Uterus (tissue), 4 donors: ENCODE data around the gene SHB. TPM values are rescaled to one million over a fixed set of nuclear protein-coding genes. Genes with fewer than 3 reads are reported as not detected.

Experiments
- DNase-seq, 2 donors: peaks; one replicate each; pipeline ENCODE4 v3.0.0-alpha.2; 2019 to 2020
- H3K27ac ChIP-seq, 2 donors: fragments of 200-600 bp; sonication (generic); 1 replicate in 1 of 2; 2 replicates in 1 of 2; pipeline ENCODE4 v1.5.1; 2016 to 2018
- H3K27me3 ChIP-seq, 2 donors: fragments of 200-600 bp; sonication (generic); one replicate each; pipeline ENCODE4 v1.5.1; 2018 to 2019; ENCODE audit warnings: control low read depth in 1 of 2
- H3K36me3 ChIP-seq, 2 donors: fragments of 200-600 bp; sonication (generic); one replicate each; pipeline ENCODE4 v1.5.1; 2019; ENCODE audit warnings: control low read depth in 1 of 2
- H3K4me1 ChIP-seq, 2 donors: fragments of 200-600 bp; sonication (generic); one replicate each; pipeline ENCODE4 v1.5.1; 2018 to 2019; ENCODE audit warnings: control low read depth in 1 of 2
- H3K4me3 ChIP-seq, 2 donors: fragments of 200-600 bp; sonication (generic); 1 replicate in 1 of 2; 2 replicates in 1 of 2; pipeline ENCODE4 v1.5.1; 2018 to 2019; ENCODE audit warnings: mild to moderate bottlenecking in 1 of 2
- H3K9me3 ChIP-seq, 2 donors: fragments of 200-600 bp; sonication (generic); one replicate each; pipeline ENCODE4 v1.5.1; 2019; ENCODE audit warnings: control low read depth in 1 of 2
- CTCF ChIP-seq, 4 experiments: fragments of 200-600 bp in 2 of 4; fragments of 450-650 bp in 2 of 4; sonication (generic) in 2 of 4; IDR thresholded peaks; one replicate each; pipeline ENCODE4 v1.5.1; 2016 to 2019; ENCODE audit warnings: antibody characterized with exemption in 4 of 4, mild to moderate bottlenecking in 2 of 4, moderate library complexity in 1 of 4
- POLR2A ChIP-seq, 2 donors: fragments of 450-650 bp; IDR thresholded peaks; one replicate each; pipeline ENCODE4 v1.6.1; 2016; ENCODE audit warnings: antibody characterized with exemption in 2 of 2, mild to moderate bottlenecking in 1 of 2, moderate library complexity in 1 of 2
- intact Hi-C: fragments of 100-400 bp; cut with DNase I; formaldehyde crosslinking; loops from one replicate; pipeline ENCODE4 v1.15.1; 2023; ENCODE audit warnings: low total_unique reads
- total RNA-seq, 4 donors: library from RNA; depleted of rRNA in 3 of 4; stranded (reverse); fragments of >200 nt in 3 of 4; gene quantifications; one replicate each; pipeline versions ENCODE4 v1.1.0 to v1.2.4, GENCODE V29; 2014 to 2023
- donor health status: DM: yes; HTN: yes; CAD: no.

Gene SHB
- total RNA-seq, 4 donors from 2014 or later = 3.5 to 19.6 (median 7.3) TPM

- Histone ChIP-seq H3K27me3 (no peaks in the 10 kb centered on the region), H3K4me1 (no peaks in the 10 kb centered on the region), H3K36me3 (no peaks in the 10 kb centered on the region), H3K4me3 (no peak overlapping the region), H3K9me3 (no peaks in the 10 kb centered on the region), H3K27ac (no peak overlapping the region)
- TF ChIP-seq POLR2A (IDR thresholded peaks at IDR 0.05) (no peak), CTCF (IDR thresholded peaks at IDR 0.05) (no peak)
- intact Hi-C loops = loop anchor here (10.0 kb wide), 1 partner anchor 248 kb away; no protein-coding TSS in a partner anchor
- no peak for DNase-seq
Measured at GRCh38 chr9:38106488-38106887, 37.5 kb upstream of the SHB start.

GRCh38 chr9:38103340-38103739 lies 34.3 kb upstream of the SHB start:
- Histone ChIP-seq H3K36me3 (no peaks in the 10 kb centered on the region), H3K4me3 (no peak overlapping the region), H3K4me1 (no peaks in the 10 kb centered on the region), H3K9me3 (no peaks in the 10 kb centered on the region), H3K27ac (no peak overlapping the region), H3K27me3 (no peaks in the 10 kb centered on the region)
- TF ChIP-seq CTCF (IDR thresholded peaks at IDR 0.05) = no peak
- no peak for TF ChIP-seq POLR2A (IDR thresholded peaks at IDR 0.05)
- intact Hi-C loops = loop anchor here (10.0 kb wide), 1 partner anchor 251 kb away; no protein-coding TSS in a partner anchor
- no peak for DNase-seq

DNA sequence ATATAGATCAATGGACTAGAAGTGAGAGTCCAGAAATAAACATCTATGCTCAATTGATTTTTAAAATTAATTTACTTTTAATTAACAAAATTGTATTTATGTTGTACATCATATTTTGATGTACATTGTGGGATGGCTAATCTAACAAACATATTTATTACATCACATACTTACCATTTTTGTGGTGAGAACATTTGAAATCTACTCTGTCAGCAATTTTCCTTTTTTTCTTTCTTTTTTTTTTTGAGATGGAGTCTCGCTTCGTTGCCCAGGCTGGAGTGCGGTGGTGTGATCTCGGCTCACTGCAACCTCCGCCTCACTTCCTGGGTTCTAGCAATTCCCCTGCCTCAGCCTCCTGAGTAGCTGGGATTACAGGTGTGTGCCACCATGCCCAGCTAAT lies 32.4 kb upstream of the SHB start:
- no peaks in the 10 kb centered on the region for H3K27me3 ChIP-seq
- H3K27ac ChIP-seq = no peak overlapping the region
- no peaks in the 10 kb centered on the region for H3K36me3 ChIP-seq
- H3K9me3 ChIP-seq = no peaks in the 10 kb centered on the region
- intact Hi-C loops = loop anchor here (10.0 kb wide), 1 partner anchor 253 kb away; no protein-coding TSS in a partner anchor
- H3K4me3 ChIP-seq = no peak overlapping the region
- no peaks in the 10 kb centered on the region for H3K4me1 ChIP-seq
- DNase-seq = no peak
- TF ChIP-seq POLR2A (IDR thresholded peaks at IDR 0.05) (no peak), CTCF (IDR thresholded peaks at IDR 0.05) (no peak)

DNA sequence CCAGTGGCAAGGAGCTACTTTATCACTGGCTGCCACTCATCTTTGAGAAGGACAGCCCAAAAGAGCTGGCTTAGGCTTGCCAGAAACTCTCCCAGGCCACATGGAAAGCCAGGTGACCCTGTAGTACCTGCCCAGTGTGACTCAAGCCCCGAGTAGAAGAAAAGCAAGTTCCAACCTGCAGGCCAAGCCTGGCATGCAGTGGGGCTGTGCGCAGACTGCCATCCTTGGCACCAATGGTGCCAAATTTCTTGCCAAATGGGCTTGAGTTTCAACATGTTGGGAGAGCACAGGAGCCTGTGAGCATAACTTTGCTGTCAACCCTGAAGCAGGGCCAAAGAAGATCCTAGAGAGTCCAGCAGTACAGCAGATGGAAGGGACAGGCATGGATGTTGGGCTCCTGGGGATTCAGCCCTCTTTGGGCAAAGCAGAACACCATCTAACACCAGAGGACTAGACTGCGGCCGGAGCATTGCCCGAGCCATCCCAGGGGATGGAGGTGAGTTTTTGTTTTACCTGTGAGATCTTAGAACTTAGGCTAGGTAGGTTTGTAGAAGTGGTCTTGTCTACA lies 27.3 kb upstream of the SHB start:
- no peak for TF ChIP-seq POLR2A (IDR thresholded peaks at IDR 0.05)
- TF ChIP-seq CTCF (IDR thresholded peaks at IDR 0.05) = no peak
- Histone ChIP-seq H3K4me1 (no peaks in the 10 kb centered on the region), H3K27ac (no peak overlapping the region), H3K4me3 (no peak overlapping the region), H3K9me3 (no peaks in the 10 kb centered on the region), H3K27me3 (no peaks in the 10 kb centered on the region), H3K36me3 (no peaks in the 10 kb centered on the region)
- no peak for DNase-seq
- intact Hi-C loops = no loop called here

DNA sequence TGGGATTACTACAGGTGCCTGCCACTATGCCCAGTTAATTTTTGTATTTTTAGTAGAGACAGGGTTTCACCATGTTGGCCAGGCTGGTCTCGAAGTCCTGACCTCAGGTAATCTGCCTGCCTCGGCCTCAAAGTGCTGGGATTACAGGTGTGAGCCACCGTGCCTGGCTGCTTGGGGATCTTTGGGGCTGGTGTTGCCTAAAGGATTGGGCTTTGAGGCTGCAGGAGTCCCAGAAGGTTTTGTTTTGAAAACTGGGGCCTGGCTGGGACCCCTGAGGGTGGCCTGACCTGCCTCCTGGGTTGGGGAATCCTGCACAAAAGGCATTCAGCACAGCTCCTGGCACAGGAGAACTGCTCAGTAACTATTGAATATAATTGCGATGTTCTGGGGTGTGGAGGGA lies 25.1 kb upstream of the SHB start:
- no peak for DNase-seq
- Histone ChIP-seq H3K27ac (no peak overlapping the region), H3K36me3 (no peaks in the 10 kb centered on the region), H3K4me3 (no peak overlapping the region), H3K9me3 (no peaks in the 10 kb centered on the region), H3K27me3 (no peaks in the 10 kb centered on the region), H3K4me1 (no peaks in the 10 kb centered on the region)
- intact Hi-C loops = no loop called here
- TF ChIP-seq POLR2A (IDR thresholded peaks at IDR 0.05) (no peak), CTCF (IDR thresholded peaks at IDR 0.05) (no peak)
